ENCODE results near the gene MGAT4A.

The MGAT4A gene

GRCh38 chr2:98623657-98624056 is 107.3 kb downstream of the MGAT4A start:
- DNase-seq (ENCODE audit: insufficient read length, low spot score) = no peak
- no peak for FAIRE-seq
- no peak for TF ChIP-seq CTCF (IDR thresholded peaks at IDR 0.05; ENCODE audit: insufficient read depth, missing control alignments)

- FAIRE-seq (no peak), DNase-seq (ENCODE audit: insufficient read length, low spot score) (no peak)
- no peak for TF ChIP-seq CTCF (IDR thresholded peaks at IDR 0.05; ENCODE audit: insufficient read depth, missing control alignments)
Measured at GRCh38 chr2:98617149-98617548, 113.8 kb downstream of the MGAT4A start.

DNA sequence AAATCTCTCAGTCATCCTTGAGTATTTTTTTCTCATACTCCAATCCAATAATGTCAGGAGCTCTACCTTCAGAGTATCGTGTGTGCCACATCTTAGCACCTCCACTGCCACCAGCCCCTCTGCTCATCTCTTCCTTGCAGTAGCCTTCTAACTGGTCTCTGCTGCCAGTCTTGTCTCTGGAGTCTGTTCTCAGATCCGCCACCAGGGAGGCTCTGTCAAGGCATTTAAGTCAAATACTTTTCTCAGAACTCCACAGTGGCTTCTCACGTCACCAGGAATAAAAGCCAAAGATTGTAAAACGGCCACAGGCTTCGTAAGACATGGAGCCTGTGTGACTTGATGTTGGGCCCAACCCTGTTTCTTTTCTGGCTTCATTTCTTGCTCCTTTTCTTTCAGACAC is 115.5 kb downstream of the MGAT4A start:
- DNase-seq (ENCODE audit: insufficient read length, low spot score) (no peak), FAIRE-seq (no peak)
- TF ChIP-seq CTCF (IDR thresholded peaks at IDR 0.05; ENCODE audit: insufficient read depth, missing control alignments) = no peak

GRCh38 chr2:98614024-98614739 is 116.8 kb downstream of the MGAT4A start:
- no peak for FAIRE-seq
- no peak for DNase-seq (ENCODE audit: insufficient read length, low spot score)
- TF ChIP-seq CTCF (IDR thresholded peaks at IDR 0.05; ENCODE audit: insufficient read depth, missing control alignments) = no peak

GRCh38 chr2:98608962-98609604 is 121.8 kb downstream of the MGAT4A start:
- no peak for TF ChIP-seq CTCF (IDR thresholded peaks at IDR 0.05; ENCODE audit: insufficient read depth, missing control alignments)
- no peak for DNase-seq (ENCODE audit: insufficient read length, low spot score)
- no peak for FAIRE-seq

DNA sequence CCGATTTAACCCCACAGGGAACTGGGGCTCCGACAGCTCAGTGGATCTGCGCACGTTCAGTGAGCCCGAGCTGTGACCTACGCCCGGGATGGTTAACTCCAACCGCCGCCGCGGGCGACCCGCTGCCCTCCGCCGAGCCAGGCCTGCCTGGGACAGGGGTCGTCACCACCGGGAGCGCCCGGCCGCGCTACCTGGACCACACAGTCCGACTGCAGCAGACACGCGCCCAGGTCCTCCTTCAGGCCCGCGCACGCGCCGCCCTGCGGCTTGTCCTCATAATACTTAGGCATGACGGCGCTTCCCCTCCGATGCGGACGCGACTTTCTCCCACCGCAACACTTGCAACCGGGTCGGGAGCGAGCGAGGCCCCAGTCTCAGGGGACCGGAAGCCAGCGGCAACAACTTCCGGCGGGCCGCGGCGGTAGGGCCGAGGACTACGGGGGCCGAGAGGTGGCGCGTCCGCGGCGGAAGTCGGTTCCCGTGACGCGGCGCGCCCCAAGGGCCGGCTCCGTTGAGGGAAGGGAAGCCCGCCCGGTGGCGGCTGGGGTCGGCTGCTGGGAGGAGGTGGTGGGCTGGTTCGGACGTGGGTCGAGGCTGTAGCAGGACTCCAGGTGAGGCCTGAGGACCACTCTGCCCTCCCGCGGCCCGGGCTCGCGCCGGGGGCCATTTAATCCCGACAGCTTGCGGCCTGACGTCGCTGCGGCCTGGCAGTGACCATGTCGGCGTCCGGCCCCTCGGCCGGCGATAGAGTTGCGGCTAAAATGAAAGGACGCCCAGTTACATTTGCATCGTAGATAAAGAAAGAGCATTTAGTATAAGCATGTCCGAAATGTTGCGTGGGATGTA is 122.6 kb downstream of the MGAT4A start, which contains the start of the genes COA5 and UNC50:
TSS of gene COA5 (minus strand) at position 397 of the 846 bp plus-strand sequence. CDS start at position 290, 107 bp downstream.
TSS of gene UNC50 (plus strand) at position 474 of the 846 bp plus-strand sequence. CDS start 1,171 bp downstream, outside the sequence.
- TF ChIP-seq CTCF (IDR thresholded peaks at IDR 0.05; ENCODE audit: insufficient read depth, missing control alignments) = no peak
- DNase-seq (ENCODE audit: insufficient read length, low spot score) (peak; percentile 94), FAIRE-seq (no peak)
